Trophoblast cell (in vitro differentiated cells and primary cell): ENCODE results near the gene ARHGAP31.
A peak's percentile ranks its signal among the peaks of the same experiment; 100 is the strongest.

ENCODE experiments used
- DNase-seq, 2 donors: peaks; one replicate each; pipeline ENCODE4 v3.0.0-alpha.2; 2016
- H2AFZ ChIP-seq: 2 replicates; pipeline ENCODE4 v1.6.1; 2013; ENCODE audit warnings: low read length, moderate library complexity, mild to moderate bottlenecking; ENCODE audit not compliant: insufficient read depth, poor library complexity
- H2AK5ac ChIP-seq: 2 replicates; pipeline ENCODE4 v1.6.1; 2013; ENCODE audit warnings: mild to moderate bottlenecking, low read length
- H2BK120ac ChIP-seq: 2 replicates; pipeline ENCODE4 v1.6.1; 2013; ENCODE audit warnings: low read length, mild to moderate bottlenecking, moderate library complexity; ENCODE audit not compliant: insufficient read depth, poor library complexity
- H2BK12ac ChIP-seq: 2 replicates; pipeline ENCODE4 v1.6.1; 2013; ENCODE audit warnings: mild to moderate bottlenecking, low read length, moderate library complexity
- H2BK5ac ChIP-seq: 2 replicates; pipeline ENCODE4 v1.6.1; 2013; ENCODE audit warnings: low read length, low read depth, moderate library complexity, mild to moderate bottlenecking; ENCODE audit not compliant: poor library complexity
- H3K14ac ChIP-seq: 2 replicates; pipeline ENCODE4 v1.6.1; 2013; ENCODE audit warnings: mild to moderate bottlenecking, low read length
- H3K18ac ChIP-seq: 2 replicates; pipeline ENCODE4 v1.6.1; 2013; ENCODE audit warnings: mild to moderate bottlenecking, low read length
- H3K23ac ChIP-seq: 2 replicates; pipeline ENCODE4 v1.6.1; 2013; ENCODE audit warnings: low read length
- H3K27ac ChIP-seq: 2 replicates; pipeline ENCODE4 v1.5.1; 2013; ENCODE audit warnings: low read depth, mild to moderate bottlenecking, inconsistent platforms, low read length, moderate library complexity
- H3K27me3 ChIP-seq: 2 replicates; pipeline ENCODE4 v1.6.1; 2013; ENCODE audit warnings: inconsistent platforms, mild to moderate bottlenecking, low read length, moderate library complexity; ENCODE audit not compliant: insufficient read depth
- H3K36me3 ChIP-seq, 2 experiments: 1 replicate in 1 of 2; 2 replicates in 1 of 2; pipeline ENCODE4 v1.6.1; 2013; ENCODE audit warnings: low read length in 2 of 2, mild to moderate bottlenecking in 2 of 2, moderate library complexity in 1 of 2; ENCODE audit not compliant: insufficient read depth in 2 of 2, control insufficient read depth in 1 of 2
- H3K4ac ChIP-seq: 2 replicates; pipeline ENCODE4 v1.6.1; 2013; ENCODE audit warnings: low read depth, mild to moderate bottlenecking, low read length, moderate library complexity
- H3K4me1 ChIP-seq, 2 experiments: 1 replicate in 1 of 2; 2 replicates in 1 of 2; pipeline ENCODE4 v1.6.1; 2013; ENCODE audit warnings: low read length in 2 of 2, mild to moderate bottlenecking in 2 of 2, moderate library complexity in 1 of 2; ENCODE audit not compliant: insufficient read depth in 2 of 2, control insufficient read depth in 1 of 2
- H3K4me2 ChIP-seq: 2 replicates; pipeline ENCODE4 v1.6.1; 2013; ENCODE audit warnings: inconsistent platforms, mild to moderate bottlenecking, low read length, moderate library complexity
- H3K4me3 ChIP-seq: 2 replicates; pipeline ENCODE4 v1.5.1; 2013; ENCODE audit warnings: mild to moderate bottlenecking, low read depth, low read length, inconsistent platforms
- H3K79me1 ChIP-seq: one replicate; pipeline ENCODE4 v1.6.1; 2013; ENCODE audit warnings: low read length
- H3K79me2 ChIP-seq: 2 replicates; pipeline ENCODE4 v1.6.1; 2013; ENCODE audit warnings: low read length, mild to moderate bottlenecking; ENCODE audit not compliant: control insufficient read depth, insufficient read depth, poor library complexity
- H3K9ac ChIP-seq: 2 replicates; pipeline ENCODE4 v1.6.1; 2013; ENCODE audit warnings: mild to moderate bottlenecking, low read length
- H3K9me3 ChIP-seq: 2 replicates; pipeline ENCODE4 v1.6.1; 2013; ENCODE audit warnings: low read depth, mild to moderate bottlenecking, control low read depth, inconsistent platforms, low read length; ENCODE audit not compliant: insufficient read depth
- H4K12ac ChIP-seq: 2 replicates; pipeline ENCODE4 v1.6.1; 2013; ENCODE audit warnings: low read depth, mild to moderate bottlenecking, low read length, moderate library complexity
- H4K8ac ChIP-seq: 2 replicates; pipeline ENCODE4 v1.6.1; 2013; ENCODE audit warnings: low read depth, mild to moderate bottlenecking, low read length, moderate library complexity
- H4K91ac ChIP-seq: one replicate; pipeline ENCODE4 v1.6.1; 2013; ENCODE audit warnings: low read depth, mild to moderate bottlenecking, low read length, moderate library complexity
- WGBS: extraction: QIAGEN DNeasy Blood & Tissue Kit; methylation state at CpG from one replicate; pipeline ENCODE4 v1.1.7; 2013; ENCODE audit warnings: missing lambda C conversion rate; ENCODE audit not compliant: insufficient read length, insufficient coverage; ENCODE audit errors: extremely low coverage; 5-methylcytosine and 5-hydroxymethylcytosine counted together

The ARHGAP31 gene

GRCh38 chr3:119330858-119331257 is 36.7 kb downstream of the ARHGAP31 start:
- peaks cover 1% of the 10 kb centered on the region for H3K9me3 ChIP-seq
- no peak overlapping the region for H3K4me2 ChIP-seq
- no peak overlapping the region for H2BK12ac ChIP-seq
- H3K27ac ChIP-seq = no peak overlapping the region
- H4K8ac ChIP-seq = no peak overlapping the region
- no peak overlapping the region for H2AK5ac ChIP-seq
- no peak overlapping the region for H2BK5ac ChIP-seq
- no peak overlapping the region for H2BK120ac ChIP-seq
- H3K14ac ChIP-seq = no peak overlapping the region
- WGBS = no CpG with 5 or more reads among the region's 4 CpGs
- DNase-seq = no peak
- H4K91ac ChIP-seq = no peak overlapping the region
- no peaks in the 10 kb centered on the region for H3K79me1 ChIP-seq
- no peaks in the 10 kb centered on the region for H3K27me3 ChIP-seq
- H3K4me3 ChIP-seq = no peak overlapping the region
- H3K4ac ChIP-seq = no peak overlapping the region
- no peak overlapping the region for H4K12ac ChIP-seq
- no peak overlapping the region for H2AFZ ChIP-seq
- peaks cover 13 to 22% of the 10 kb centered on the region in 2 experiments for H3K4me1 ChIP-seq
- no peak overlapping the region for H3K23ac ChIP-seq
- H3K18ac ChIP-seq = no peak overlapping the region
- H3K79me2 ChIP-seq = peaks cover 2% of the 10 kb centered on the region
- H3K36me3 ChIP-seq = peaks cover 2 to 12% of the 10 kb centered on the region in 2 experiments
- H3K9ac ChIP-seq = no peak overlapping the region

- Histone ChIP-seq H3K14ac (no peak overlapping the region), H4K12ac (no peak overlapping the region), H3K18ac (no peak overlapping the region), H3K36me3 (peaks cover 2 to 12% of the 10 kb centered on the region in 2 experiments), H2BK5ac (no peak overlapping the region), H4K91ac (no peak overlapping the region), H3K9ac (no peak overlapping the region), H3K27me3 (no peaks in the 10 kb centered on the region), H3K4me3 (no peak overlapping the region), H4K8ac (no peak overlapping the region), H3K79me2 (peaks cover 2% of the 10 kb centered on the region), H3K4me2 (no peak overlapping the region), H2BK120ac (no peak overlapping the region), H3K9me3 (peaks cover 1% of the 10 kb centered on the region), H2AK5ac (no peak overlapping the region), H3K4me1 (peaks cover 10 to 17% of the 10 kb centered on the region in 2 experiments), H3K27ac (no peak overlapping the region), H2AFZ (no peak overlapping the region), H2BK12ac (no peak overlapping the region), H3K23ac (no peak overlapping the region), H3K4ac (no peak overlapping the region), H3K79me1 (no peaks in the 10 kb centered on the region)
- DNase-seq = peak; percentile 33 to 54
- WGBS = no CpG with 5 or more reads among the region's 3 CpGs
These were observed 37.5 kb downstream of the ARHGAP31 start for GRCh38 chr3:119331661-119332060.

- Histone ChIP-seq H2BK5ac (no peak overlapping the region), H3K9me3 (peaks cover 4% of the 10 kb centered on the region), H3K23ac (no peak overlapping the region), H3K27ac (no peak overlapping the region), H3K4ac (no peak overlapping the region), H3K79me2 (no peaks in the 10 kb centered on the region), H2BK120ac (no peak overlapping the region), H3K36me3 (peaks cover 3 to 16% of the 10 kb centered on the region in 2 experiments), H4K12ac (no peak overlapping the region), H3K4me2 (no peak overlapping the region), H3K18ac (no peak overlapping the region), H3K27me3 (no peaks in the 10 kb centered on the region), H2BK12ac (no peak overlapping the region), H4K8ac (no peak overlapping the region), H3K79me1 (no peaks in the 10 kb centered on the region), H3K4me1 (peaks cover 7 to 14% of the 10 kb centered on the region in 2 experiments), H2AK5ac (no peak overlapping the region), H2AFZ (no peak overlapping the region), H4K91ac (no peak overlapping the region), H3K9ac (no peak overlapping the region), H3K4me3 (no peak overlapping the region), H3K14ac (no peak overlapping the region)
- WGBS = no CpG with 5 or more reads among the region's 6 CpGs
- no peak for DNase-seq
These were observed 39.8 kb downstream of the ARHGAP31 start for GRCh38 chr3:119333773-119334509.

- Histone ChIP-seq H3K4me3 (no peak overlapping the region), H3K79me1 (no peaks in the 10 kb centered on the region), H3K27me3 (no peaks in the 10 kb centered on the region), H3K27ac (no peak overlapping the region), H2BK12ac (no peak overlapping the region), H3K18ac (no peak overlapping the region), H3K79me2 (no peaks in the 10 kb centered on the region), H3K4me1 (peaks cover 3 to 4% of the 10 kb centered on the region in 2 experiments), H4K12ac (no peak overlapping the region), H3K9ac (no peak overlapping the region), H3K14ac (no peak overlapping the region), H2AK5ac (no peak overlapping the region), H2BK120ac (no peak overlapping the region), H2BK5ac (no peak overlapping the region), H3K36me3 (peaks cover 3 to 11% of the 10 kb centered on the region in 2 experiments), H4K91ac (no peak overlapping the region), H3K4me2 (no peak overlapping the region), H3K4ac (no peak overlapping the region), H3K23ac (no peak overlapping the region), H2AFZ (no peak overlapping the region), H4K8ac (no peak overlapping the region), H3K9me3 (peaks cover 4% of the 10 kb centered on the region)
- no peak for DNase-seq
- WGBS = no CpG with 5 or more reads among the region's 5 CpGs
These were observed 42.6 kb downstream of the ARHGAP31 start for GRCh38 chr3:119336823-119337222.
